Lung microvascular endothelial cell (primary cell): ENCODE data around the gene ODF4. TPM values are rescaled to one million over a fixed set of nuclear protein-coding genes. Genes with fewer than 3 reads are reported as not detected.
"Not testable (repeated sequence)": the region's sequence is repeated elsewhere in the genome, so short reads cannot be mapped to it uniquely, and the experiment has no call there.

ENCODE experiments used
- DNase-seq, 2 donors: peaks; one replicate each; pipeline versions ENCODE4 v3.0.0 to v3.0.0-alpha.2; 2010; ENCODE audit warnings: low read depth in 2 of 2
- total RNA-seq: library from RNA; depleted of rRNA; stranded (reverse); fragments of >200 nt; gene quantifications from 2 replicates; pipeline ENCODE4 v1.2.1, GENCODE V29; 2014

ODF4 gene
- total RNA-seq, 1 donor from 2014 or later, result not detected

DNA sequence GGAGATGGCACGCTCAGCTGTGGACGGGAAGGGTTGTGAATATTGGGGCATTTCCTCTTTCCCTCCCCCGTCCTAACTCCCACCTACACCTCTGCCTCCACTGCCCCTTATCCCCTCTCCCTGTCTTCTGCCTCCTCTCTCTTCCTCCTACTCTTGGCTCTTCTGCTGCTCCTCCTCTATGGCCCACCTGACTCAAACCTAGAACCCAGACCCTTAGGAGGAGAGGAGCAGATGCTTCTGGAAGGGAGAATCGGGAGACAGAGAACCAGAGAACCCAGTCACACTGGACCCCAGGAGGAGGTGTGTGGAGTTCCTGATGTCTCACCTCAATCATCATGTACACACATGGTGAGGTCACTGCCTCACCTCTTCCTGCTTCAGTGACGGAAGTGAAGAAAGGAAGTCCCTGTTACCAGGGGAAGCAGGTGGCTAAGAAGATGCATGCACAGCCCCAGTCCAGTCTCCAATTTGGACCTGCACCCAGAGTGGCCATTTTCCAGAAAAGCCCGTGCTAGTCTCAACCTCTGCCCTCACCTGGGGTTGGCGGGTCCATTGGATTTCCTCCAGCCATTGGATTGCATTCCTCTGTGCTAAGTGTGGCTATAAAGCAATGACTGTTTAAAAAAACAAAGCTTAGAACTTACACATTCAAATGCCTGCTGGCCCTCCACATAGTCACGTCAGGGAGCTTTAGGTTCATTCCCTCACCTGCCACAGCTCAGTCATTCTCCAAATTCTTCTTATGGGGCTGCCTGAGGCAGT is 54.0 kb downstream of the ODF4 start:
- peak in 1 of 2 donors; percentile 75 for DNase-seq

DNA sequence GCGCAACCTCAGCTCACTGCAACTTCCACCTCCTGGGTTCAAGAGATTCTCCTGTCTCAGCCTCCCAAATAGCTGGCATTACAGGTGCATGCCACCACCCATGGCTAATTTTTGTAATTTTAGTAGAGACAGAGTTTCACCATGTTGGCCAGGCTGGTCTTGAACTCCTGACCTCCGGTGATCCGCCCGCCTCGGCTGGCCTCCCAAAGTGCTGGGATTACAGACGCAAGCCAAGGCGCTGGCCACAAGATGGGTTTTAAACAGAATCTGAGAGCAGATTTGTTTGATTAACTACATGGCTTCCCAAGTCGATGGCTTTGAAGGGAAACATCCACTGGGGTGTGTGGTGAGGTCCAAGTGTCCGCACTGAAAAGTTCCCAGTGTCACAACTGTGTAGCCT is 54.9 kb downstream of the ODF4 start:
- not testable (repeated sequence) for DNase-seq

Other genes starting within 250 kb of the ODF4 start
- gene ALOXE3, start 221.3 kb upstream of the ODF4 start, total RNA-seq, result under 0.01 TPM in 1 of 2 replicates, not detected in the other
- 0.22 TPM in 1 of 2 replicates, not detected in the other for gene HES7, start 215.7 kb upstream of the ODF4 start, total RNA-seq
- gene PER1, start 187.4 kb upstream of the ODF4 start, total RNA-seq, result 5.2 and 10.7 TPM in 2 replicates
- gene VAMP2, start 176.9 kb upstream of the ODF4 start, total RNA-seq, result 2.8 and 4.6 TPM in 2 replicates
- 21.2 and 21.6 TPM in 2 replicates for gene TMEM107, start 163.5 kb upstream of the ODF4 start, total RNA-seq
- 7.8 and 8.9 TPM in 2 replicates for gene BORCS6, start 149.7 kb upstream of the ODF4 start, total RNA-seq
- gene AURKB, start 129.3 kb upstream of the ODF4 start, total RNA-seq, result 4.4 and 16.6 TPM in 2 replicates
- gene CTC1, start 91.8 kb upstream of the ODF4 start, total RNA-seq, result 3.5 and 7.1 TPM in 2 replicates
- 12.7 and 15.0 TPM in 2 replicates for gene PFAS, start 90.6 kb upstream of the ODF4 start, total RNA-seq
- 9.2 and 9.7 TPM in 2 replicates for gene RANGRF, start 51.2 kb upstream of the ODF4 start, total RNA-seq
- gene SLC25A35, start 44.4 kb upstream of the ODF4 start, total RNA-seq, result 0.22 and 0.40 TPM in 2 replicates
- 6.7 and 8.1 TPM in 2 replicates for gene ARHGEF15, start 29.6 kb upstream of the ODF4 start, total RNA-seq
- 3,049 and 3,358 TPM in 2 replicates for gene RPL26, start 43.4 kb downstream of the ODF4 start, total RNA-seq
- gene RNF222, start 58.0 kb downstream of the ODF4 start, total RNA-seq, result under 0.01 TPM in 1 of 2 replicates, not detected in the other
- 24.2 and 42.9 TPM in 2 replicates for gene NDEL1, start 96.0 kb downstream of the ODF4 start, total RNA-seq